K562 (cell line): Measurements from ENCODE around the gene ABHD16A. TPM values are rescaled to one million over a fixed set of nuclear protein-coding genes. Genes with fewer than 3 reads are reported as not detected.

Source experiments
- CHD4 ChIP-seq: fragments of 200-600 bp; sonication (generic); IDR thresholded peaks from 3 replicates; pipeline ENCODE4 v1.6.1; 2012; ENCODE audit warnings: low read depth, mild to moderate bottlenecking, mixed read lengths, low read length, inconsistent platforms; ENCODE audit not compliant: insufficient read depth, insufficient replicate concordance, poor library complexity, severe bottlenecking
- MYBL2 ChIP-seq, 2 experiments: fragments of 450-650 bp in 1 of 2; sonication (generic) in 1 of 2; formaldehyde crosslinking in 1 of 2; IDR thresholded peaks; 2 replicates each; pipeline versions ENCODE4 v1.6.1 to v1.8.1; 2017 to 2022; ENCODE audit warnings: borderline replicate concordance in 1 of 2, inconsistent platforms in 1 of 2, low read depth in 1 of 2, mild to moderate bottlenecking in 1 of 2, missing genetic modification reagents in 1 of 2, moderate library complexity in 1 of 2
- RFX5 ChIP-seq: IDR thresholded peaks from 2 replicates; pipeline ENCODE4 v1.6.1; 2011; ENCODE audit warnings: low read depth, mild to moderate bottlenecking, improper control_type of control experiment, low read length
- SIN3A ChIP-seq, 2 experiments: fragments of 150-350 bp in 1 of 2; IDR thresholded peaks; 2 replicates each; pipeline ENCODE4 v1.6.1; 2011 to 2016; ENCODE audit warnings: borderline replicate concordance in 2 of 2, low read depth in 2 of 2, low read length in 2 of 2, mild to moderate bottlenecking in 2 of 2, moderate library complexity in 2 of 2; ENCODE audit not compliant: control insufficient read depth in 1 of 2
- TAF15 ChIP-seq: fragments of 200-400 bp; formaldehyde crosslinking; IDR thresholded peaks from 2 replicates; pipeline ENCODE4 v1.6.1; 2017; ENCODE audit warnings: mild to moderate bottlenecking, low read depth, low read length, moderate library complexity
- ZNF589 ChIP-seq: fragments of 200-800 bp; sonication (Bioruptor generic); IDR thresholded peaks from 2 replicates; pipeline ENCODE4 v1.6.1; 2016; ENCODE audit warnings: low read depth, missing genetic modification characterization, missing compliant biosample characterization
- polyA plus RNA-seq, 8 experiments: library from polyadenylated mRNA; depleted of rRNA in 4 of 8; stranded (reverse) in 5 of 8; unstranded in 3 of 8; fragments of >200 nt; fragmentation: Nextera tagmentation in 2 of 8; fragmentation: Illumina TruSeq in 1 of 8; extraction: Ambion mirVana in 2 of 8; extraction: Trizol in 1 of 8; gene quantifications; 2 replicates each; pipeline versions ENCODE4 v1.2.1 to v1.2.3, GENCODE V29; 2011 to 2014; ENCODE audit warnings: inconsistent platforms in 1 of 8, missing spikeins in 1 of 8
- total RNA-seq, 7 experiments: library from RNA; depleted of rRNA in 6 of 7; stranded (reverse); fragments of >200 nt in 6 of 7; fragmentation: Illumina TruSeq in 2 of 7; extraction: Trizol in 2 of 7; gene quantifications; 2 replicates each; pipeline versions ENCODE4 v1.2.1 to v1.2.3, GENCODE V29; 2011 to 2021; ENCODE audit warnings: low replicate concordance in 1 of 7
- TF ChIP-seq, protein P1 (sequence below): fragments of 200-800 bp; sonication (Bioruptor generic); IDR thresholded peaks from 2 replicates; pipeline ENCODE4 v1.6.1; 2016; ENCODE audit warnings: missing genetic modification characterization, missing compliant biosample characterization
- TF ChIP-seq, protein P2 (sequence below): fragments of 250-450 bp; sonication (Bioruptor Pico); IDR thresholded peaks from 2 replicates; pipeline ENCODE4 v1.4.0; 2020; ENCODE audit warnings: mild to moderate bottlenecking, moderate library complexity, borderline replicate concordance
- TF ChIP-seq, protein P3 (sequence below), 2 experiments: fragments of 250-450 bp in 1 of 2; fragments of 450-650 bp in 1 of 2; sonication (Bioruptor Pico) in 1 of 2; IDR thresholded peaks; 2 replicates each; pipeline versions ENCODE4 v1.6.1 to v1.8.0; 2016 to 2021; ENCODE audit warnings: mild to moderate bottlenecking in 2 of 2, moderate library complexity in 2 of 2, missing compliant biosample characterization in 1 of 2, missing genetic modification characterization in 1 of 2

The ABHD16A gene
- total and polyA plus RNA-seq, 9 of the 15 experiments (the other 6 are each of a cell fraction or from before 2014, with no cell fraction given) = 25.8 to 120 (median 81.6) TPM

DNA sequence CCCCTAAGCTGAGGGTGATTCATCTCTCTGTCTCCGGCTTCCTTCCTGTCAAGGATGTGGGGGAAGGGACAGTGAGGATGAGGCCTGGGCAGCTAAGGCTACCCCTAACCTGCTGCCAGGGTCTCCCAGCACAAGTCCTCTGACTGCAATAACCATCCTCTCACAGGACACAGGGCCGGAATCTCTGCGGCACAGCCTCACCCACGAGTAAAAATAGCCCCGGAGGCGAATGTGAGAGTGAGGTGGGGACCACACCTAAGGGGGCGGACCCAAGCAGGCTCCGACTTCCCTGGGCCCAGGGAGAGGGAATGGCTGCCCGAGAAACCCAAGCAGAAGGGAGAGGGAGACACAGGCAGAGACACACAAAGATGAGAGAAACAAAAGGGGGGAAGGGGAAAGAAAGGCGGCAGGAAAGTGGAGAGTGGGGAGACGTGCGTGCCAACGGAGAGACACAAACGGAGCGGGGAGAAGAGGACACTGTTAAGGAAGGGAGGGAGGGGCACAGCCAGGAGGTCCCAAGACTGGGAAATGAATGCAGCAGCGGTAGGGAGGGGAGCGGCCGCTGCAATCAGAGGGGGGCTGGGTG lies 31.8 kb upstream of the ABHD16A start (continued):
- TF ChIP-seq, protein P1, sequence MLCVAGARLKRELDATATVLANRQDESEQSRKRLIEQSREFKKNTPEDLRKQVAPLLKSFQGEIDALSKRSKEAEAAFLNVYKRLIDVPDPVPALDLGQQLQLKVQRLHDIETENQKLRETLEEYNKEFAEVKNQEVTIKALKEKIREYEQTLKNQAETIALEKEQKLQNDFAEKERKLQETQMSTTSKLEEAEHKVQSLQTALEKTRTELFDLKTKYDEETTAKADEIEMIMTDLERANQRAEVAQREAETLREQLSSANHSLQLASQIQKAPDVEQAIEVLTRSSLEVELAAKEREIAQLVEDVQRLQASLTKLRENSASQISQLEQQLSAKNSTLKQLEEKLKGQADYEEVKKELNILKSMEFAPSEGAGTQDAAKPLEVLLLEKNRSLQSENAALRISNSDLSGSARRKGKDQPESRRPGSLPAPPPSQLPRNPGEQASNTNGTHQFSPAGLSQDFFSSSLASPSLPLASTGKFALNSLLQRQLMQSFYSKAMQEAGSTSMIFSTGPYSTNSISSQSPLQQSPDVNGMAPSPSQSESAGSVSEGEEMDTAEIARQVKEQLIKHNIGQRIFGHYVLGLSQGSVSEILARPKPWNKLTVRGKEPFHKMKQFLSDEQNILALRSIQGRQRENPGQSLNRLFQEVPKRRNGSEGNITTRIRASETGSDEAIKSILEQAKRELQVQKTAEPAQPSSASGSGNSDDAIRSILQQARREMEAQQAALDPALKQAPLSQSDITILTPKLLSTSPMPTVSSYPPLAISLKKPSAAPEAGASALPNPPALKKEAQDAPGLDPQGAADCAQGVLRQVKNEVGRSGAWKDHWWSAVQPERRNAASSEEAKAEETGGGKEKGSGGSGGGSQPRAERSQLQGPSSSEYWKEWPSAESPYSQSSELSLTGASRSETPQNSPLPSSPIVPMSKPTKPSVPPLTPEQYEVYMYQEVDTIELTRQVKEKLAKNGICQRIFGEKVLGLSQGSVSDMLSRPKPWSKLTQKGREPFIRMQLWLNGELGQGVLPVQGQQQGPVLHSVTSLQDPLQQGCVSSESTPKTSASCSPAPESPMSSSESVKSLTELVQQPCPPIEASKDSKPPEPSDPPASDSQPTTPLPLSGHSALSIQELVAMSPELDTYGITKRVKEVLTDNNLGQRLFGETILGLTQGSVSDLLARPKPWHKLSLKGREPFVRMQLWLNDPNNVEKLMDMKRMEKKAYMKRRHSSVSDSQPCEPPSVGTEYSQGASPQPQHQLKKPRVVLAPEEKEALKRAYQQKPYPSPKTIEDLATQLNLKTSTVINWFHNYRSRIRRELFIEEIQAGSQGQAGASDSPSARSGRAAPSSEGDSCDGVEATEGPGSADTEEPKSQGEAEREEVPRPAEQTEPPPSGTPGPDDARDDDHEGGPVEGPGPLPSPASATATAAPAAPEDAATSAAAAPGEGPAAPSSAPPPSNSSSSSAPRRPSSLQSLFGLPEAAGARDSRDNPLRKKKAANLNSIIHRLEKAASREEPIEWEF = no peak
- TF ChIP-seq CHD4 (no peak), ZNF589 (no peak), SIN3A (IDR thresholded peaks at IDR 0.05; ENCODE audit: borderline replicate concordance in 2 of 2, control insufficient read depth in 1 of 2, low read depth in 2 of 2, low read length in 2 of 2) (peak in 1 of 2 experiments; percentile 71; a peak in 2 of 4 replicates), TAF15 (no peak), RFX5 (no peak), MYBL2 (IDR thresholded peaks at IDR 0.05; ENCODE audit: low read depth) (no peak), MYBL2 (CRISPR knock-in tag; IDR thresholded peaks at IDR 0.05; ENCODE audit: borderline replicate concordance) (no peak)
- TF ChIP-seq, protein P2, sequence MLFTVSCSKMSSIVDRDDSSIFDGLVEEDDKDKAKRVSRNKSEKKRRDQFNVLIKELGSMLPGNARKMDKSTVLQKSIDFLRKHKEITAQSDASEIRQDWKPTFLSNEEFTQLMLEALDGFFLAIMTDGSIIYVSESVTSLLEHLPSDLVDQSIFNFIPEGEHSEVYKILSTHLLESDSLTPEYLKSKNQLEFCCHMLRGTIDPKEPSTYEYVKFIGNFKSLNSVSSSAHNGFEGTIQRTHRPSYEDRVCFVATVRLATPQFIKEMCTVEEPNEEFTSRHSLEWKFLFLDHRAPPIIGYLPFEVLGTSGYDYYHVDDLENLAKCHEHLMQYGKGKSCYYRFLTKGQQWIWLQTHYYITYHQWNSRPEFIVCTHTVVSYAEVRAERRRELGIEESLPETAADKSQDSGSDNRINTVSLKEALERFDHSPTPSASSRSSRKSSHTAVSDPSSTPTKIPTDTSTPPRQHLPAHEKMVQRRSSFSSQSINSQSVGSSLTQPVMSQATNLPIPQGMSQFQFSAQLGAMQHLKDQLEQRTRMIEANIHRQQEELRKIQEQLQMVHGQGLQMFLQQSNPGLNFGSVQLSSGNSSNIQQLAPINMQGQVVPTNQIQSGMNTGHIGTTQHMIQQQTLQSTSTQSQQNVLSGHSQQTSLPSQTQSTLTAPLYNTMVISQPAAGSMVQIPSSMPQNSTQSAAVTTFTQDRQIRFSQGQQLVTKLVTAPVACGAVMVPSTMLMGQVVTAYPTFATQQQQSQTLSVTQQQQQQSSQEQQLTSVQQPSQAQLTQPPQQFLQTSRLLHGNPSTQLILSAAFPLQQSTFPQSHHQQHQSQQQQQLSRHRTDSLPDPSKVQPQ (CRISPR knock-in tag) = no peak
- TF ChIP-seq, protein P3, sequence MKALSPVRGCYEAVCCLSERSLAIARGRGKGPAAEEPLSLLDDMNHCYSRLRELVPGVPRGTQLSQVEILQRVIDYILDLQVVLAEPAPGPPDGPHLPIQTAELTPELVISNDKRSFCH (CRISPR knock-in tag; IDR thresholded peaks at IDR 0.05) = no peak
- TF ChIP-seq, protein P3 (tag; IDR thresholded peaks at IDR 0.05) = peak; percentile 67
